ENCODE results near the gene LIME1.

The LIME1 gene, protein sequence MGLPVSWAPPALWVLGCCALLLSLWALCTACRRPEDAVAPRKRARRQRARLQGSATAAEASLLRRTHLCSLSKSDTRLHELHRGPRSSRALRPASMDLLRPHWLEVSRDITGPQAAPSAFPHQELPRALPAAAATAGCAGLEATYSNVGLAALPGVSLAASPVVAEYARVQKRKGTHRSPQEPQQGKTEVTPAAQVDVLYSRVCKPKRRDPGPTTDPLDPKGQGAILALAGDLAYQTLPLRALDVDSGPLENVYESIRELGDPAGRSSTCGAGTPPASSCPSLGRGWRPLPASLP
- total RNA-seq = 3.4 to 6.2 reads per million in 2 donors

DNA sequence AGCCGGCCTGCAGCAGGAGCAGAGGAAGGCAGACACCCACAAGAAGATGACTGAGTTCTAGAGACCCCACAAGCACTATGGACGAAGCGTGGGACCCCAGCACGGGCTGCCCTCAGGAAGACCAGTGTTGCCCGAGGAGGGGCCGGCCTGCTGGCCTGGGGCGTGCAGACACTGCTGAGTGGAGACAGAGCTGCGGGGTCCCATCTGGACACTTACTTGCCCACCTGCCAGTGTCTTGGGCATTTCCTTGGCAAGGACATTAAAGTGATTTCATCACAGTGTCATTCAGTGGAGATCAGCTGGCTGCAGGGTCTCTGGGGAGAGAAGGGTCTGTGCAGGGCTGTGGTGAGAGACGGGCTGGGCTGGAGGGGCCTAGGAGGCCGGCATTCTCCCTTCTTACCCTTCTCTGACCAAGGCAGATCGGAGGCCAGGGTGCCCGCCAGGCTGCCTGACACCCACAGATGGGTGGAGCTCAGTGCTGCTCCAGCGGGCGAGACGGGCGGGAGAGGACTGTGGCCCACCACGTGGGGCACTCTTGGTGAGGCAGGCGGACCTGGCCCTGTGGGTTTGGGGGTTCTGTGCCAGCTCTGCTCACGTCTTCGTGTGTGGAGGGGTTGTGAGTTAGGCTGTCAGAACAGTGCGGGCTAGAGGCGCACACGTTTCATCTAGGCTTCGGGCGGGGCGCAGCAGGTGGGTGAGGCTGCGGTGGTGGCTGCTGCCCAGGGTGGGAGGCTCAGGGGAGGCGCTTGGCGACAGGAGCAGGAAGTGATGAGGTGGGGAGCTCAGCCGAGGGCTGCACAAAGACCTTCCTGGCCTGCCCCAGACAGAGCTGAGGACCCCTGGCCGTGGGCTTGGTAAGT is at the start of gene LIME1:
TSS of gene LIME1 (plus strand) at position 806 of the 860 bp plus-strand sequence. CDS start 886 bp downstream, outside the sequence.
- DNase-seq = peak; percentile 69

DNA sequence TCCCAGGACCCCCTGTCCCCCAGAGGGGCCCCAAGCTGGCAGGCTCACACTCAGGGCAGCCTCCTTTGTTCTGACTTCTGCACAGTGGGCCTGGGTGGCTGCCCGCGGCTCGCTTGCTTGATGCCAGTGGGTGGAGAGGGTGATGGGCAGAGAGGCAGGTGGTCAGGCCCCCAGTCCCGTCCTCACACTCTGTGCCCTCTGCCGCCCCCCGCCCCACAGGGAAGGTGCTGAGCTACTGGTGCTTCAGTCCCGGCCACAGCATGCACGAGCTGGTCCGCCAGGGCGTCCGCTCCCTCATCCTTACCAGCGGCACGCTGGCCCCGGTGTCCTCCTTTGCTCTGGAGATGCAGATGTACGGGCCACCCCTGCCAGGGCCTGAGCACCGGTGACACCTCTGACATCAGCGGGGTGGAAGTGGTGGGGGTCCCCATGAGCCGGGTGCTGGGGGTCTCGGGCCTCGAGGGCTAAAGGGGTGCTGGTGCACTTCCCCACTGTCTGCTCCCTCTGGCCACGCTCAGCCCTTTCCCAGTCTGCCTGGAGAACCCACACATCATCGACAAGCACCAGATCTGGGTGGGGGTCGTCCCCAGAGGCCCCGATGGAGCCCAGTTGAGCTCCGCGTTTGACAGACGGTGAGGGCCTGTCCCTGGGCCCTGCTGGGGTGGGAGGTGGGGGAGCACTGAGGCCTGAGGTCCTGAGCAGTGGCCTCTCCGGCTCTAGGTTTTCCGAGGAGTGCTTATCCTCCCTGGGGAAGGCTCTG is 48.9 kb upstream of the LIME1 start:
- no peak for DNase-seq

DNA sequence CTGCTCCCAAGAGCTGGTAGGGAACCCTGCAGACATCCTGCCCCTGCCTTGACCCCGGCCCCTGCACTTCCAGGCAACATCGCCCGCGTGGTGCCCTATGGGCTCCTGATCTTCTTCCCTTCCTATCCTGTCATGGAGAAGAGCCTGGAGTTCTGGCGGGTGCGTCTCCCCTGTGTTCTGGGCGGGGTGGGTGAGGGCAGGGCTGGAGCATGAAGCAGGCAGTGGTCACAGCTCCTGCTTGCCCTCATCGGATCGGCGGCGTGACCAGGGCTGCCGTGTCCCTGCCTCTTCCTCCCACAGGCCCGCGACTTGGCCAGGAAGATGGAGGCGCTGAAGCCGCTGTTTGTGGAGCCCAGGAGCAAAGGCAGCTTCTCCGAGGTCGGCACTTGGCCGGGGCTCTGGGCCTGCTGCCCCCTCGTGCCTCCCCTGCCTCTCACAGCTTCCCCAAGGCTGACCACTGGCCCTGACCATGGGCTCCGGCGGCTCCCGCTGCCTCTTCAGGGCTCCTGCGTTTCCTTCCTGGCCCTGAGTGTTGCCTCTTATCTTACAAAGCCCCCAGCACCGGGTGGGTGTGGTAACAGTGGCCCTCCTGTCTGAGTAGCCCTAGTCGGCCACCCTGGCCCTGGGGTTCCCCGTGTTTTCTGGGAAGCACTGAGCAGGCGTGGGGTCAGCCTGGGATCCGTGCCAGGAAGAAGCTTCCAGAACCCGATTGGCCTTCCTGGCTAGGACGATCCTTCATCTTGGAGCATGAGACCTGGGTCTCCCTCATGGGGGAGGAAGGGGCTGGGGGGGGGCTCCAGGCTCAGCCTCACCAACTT is 48.0 kb upstream of the LIME1 start:
- no peak for DNase-seq

DNA sequence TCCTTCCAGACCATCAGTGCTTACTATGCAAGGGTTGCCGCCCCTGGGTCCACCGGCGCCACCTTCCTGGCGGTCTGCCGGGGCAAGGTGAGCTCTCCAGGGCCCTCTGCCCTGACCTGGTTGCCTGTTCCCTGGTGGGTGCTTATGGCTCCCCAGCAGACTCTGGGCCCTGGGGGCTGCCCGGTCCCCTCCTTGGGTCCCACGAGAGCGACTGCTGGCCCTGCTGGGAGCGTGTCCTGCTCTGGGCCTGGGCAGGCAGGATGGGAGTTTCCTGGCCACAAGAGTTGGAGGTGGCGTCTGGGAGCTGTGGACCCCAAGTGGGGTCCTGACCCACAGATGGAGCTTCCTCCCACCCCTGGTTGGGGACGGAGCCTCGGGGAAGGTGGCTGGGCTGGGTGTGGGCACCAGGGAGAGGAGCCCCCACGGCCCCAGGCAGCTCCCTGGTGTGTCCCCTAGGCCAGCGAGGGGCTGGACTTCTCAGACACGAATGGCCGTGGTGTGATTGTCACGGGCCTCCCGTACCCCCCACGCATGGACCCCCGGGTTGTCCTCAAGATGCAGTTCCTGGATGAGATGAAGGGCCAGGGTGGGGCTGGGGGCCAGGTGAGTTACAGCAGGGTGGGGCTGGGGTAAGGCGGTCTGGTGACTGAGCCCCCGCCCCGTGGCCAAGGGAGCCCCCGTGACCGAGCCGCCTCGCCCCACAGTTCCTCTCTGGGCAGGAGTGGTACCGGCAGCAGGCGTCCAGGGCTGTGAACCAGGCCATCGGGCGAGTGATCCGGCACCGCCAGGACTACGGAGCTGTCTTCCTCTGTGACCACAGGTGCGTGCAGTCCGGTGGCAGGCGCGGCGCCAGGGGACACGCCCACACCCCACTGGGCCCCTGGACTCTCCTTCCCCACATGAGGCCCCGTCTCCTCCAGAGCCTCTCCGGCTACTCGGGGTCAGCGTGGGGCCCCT is 47.1 kb upstream of the LIME1 start:
- DNase-seq = no peak

DNA sequence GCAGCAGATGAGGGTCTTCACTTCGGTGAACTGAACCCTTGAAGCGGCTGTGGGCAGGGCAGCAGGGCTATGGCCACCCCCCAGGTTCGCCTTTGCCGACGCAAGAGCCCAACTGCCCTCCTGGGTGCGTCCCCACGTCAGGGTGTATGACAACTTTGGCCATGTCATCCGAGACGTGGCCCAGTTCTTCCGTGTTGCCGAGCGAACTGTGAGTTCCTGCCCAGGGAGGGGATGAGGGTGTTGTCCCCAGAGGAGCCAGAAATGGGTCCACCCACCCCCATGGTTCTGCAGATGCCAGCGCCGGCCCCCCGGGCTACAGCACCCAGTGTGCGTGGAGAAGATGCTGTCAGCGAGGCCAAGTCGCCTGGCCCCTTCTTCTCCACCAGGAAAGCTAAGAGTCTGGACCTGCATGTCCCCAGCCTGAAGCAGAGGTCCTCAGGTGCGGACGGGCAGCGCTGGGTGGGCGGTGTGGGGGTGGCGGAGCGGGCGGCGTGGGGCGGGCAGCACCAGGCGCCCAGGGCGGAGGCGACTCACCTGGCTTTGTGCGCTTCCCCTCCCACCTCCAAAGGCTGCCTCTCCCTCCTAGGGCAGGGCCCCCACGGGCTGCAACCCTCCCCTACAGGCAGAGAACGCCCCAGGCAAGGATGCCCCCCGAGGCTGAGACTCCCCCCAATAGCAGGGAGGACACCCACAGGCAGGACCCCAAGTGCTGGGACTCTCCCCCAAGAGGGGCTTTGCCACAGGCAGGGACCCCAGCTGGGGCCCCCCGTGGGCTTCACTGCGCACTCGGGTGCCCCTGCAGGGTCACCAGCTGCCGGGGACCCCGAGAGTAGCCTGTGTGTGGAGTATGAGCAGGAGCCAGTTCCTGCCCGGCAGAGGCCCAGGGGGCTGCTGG is 46.2 kb upstream of the LIME1 start:
- DNase-seq = no peak

DNA sequence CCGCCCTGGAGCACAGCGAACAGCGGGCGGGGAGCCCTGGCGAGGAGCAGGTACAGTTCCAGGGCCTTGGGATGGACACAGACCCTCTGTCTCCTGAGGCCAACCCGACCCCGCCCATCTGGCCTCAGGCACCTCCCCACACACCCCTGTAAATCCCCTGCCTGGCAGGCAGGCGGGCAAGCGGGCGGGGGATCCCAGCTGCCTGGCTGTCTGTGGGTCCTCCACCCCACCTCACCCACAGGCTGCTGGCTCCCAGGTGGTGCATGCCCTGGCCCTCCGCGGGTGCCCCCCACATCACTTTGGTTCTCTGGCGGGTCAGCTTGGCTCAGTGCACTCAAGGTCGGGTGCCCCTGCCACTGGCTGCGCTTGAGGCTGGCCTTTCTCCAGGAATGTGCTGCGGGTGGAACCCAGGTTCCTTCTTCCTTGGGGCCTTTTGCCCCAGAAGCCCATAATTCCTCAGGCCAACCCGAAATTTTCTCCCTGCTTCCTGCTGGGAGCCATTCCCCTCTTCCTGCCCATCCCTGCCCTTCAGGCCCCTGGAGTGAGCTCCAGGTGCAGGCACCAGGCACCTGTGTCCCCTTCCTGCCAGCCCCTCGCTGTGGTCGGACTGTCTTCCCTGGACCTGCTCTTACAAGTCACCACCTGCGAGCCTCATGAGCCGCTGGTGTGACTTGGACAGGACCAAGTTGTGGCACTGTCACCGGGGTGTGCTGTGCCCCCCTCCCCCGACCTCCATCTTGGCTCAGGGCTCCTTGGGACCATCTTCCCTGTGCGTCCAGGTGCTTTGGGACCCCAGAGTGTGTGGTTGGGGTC is 45.4 kb upstream of the LIME1 start:
- DNase-seq = no peak

DNA sequence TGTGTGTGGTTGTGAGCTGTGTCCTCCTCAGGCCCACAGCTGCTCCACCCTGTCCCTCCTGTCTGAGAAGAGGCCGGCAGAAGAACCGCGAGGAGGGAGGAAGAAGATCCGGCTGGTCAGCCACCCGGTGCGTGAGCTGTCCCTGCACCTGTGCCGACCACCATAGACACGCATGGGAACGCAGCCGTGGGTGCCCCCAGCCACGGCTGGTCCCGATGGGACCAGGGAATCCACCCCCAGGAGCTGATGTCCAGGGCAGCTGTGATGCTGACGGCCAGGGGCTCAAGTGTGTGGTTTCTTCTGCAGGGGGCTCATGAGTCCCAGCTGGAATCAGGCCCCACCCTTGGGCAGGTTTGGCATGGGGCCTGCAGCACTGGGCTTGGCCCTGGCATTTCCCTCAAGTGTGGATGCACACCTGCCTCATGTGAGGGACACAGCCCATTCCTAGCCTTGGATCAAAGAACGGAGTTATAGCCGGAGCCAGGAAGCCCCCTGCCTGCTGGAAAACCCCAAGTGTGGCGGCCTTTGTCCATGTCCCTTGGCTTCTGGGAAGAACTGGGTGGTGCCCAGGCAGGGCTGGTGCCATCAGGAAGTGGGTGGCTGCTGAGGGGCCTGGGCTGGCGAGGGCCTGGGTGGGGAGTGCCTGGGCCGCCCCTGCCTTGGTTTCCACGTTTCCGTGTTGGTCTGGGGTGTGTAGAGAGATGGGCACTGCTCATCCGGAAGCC is 44.6 kb upstream of the LIME1 start:
- DNase-seq = no peak

DNA sequence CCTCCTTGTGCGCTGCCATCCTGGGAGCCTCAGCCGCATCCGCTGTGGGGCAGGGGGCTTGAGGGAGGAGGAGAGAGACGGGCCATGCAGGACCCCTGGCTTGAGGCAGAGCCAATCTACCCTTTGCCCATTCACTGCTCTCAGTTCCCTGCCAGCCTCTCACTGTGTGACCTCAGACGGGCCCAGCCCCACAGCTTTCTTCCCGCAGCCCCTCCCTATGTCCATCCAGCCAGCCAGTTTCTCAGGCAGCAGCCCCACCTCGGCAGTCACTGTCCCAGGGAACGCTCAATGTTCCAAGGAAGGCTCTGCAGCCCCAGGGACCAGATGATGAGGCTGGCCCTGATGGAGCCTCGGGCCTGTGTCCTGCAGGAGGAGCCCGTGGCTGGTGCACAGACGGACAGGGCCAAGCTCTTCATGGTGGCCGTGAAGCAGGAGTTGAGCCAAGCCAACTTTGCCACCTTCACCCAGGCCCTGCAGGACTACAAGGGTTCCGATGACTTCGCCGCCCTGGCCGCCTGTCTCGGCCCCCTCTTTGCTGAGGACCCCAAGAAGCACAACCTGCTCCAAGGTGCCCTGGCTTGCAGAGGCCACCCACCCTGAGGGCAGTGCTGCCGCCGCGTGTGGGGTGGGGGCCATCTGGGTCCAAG is 43.9 kb upstream of the LIME1 start:
- DNase-seq = no peak

DNA sequence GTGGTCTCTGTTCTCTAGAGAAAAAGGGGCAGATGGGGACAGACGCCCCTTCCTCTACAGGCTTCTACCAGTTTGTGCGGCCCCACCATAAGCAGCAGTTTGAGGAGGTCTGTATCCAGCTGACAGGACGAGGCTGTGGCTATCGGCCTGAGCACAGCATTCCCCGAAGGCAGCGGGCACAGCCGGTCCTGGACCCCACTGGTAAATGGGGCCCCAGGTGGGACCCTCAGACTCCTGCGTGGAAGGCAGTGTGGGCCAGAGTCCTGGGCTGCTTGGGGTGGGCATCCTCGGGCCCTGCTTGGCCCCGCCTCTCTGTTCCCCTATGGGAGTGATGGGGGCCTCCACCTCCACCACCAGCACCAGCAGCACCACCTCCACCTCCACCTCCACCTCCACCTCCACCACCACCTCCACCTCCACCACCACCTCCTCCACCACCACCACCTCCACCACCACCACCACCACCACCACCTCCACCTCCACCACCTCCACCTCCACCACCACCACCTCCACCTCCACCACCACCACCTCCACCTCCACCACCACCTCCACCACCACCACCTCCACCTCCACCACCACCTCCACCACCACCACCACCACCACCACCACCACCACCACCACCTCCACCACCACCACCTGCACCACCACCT is 43.3 kb upstream of the LIME1 start:
- DNase-seq = no peak

DNA sequence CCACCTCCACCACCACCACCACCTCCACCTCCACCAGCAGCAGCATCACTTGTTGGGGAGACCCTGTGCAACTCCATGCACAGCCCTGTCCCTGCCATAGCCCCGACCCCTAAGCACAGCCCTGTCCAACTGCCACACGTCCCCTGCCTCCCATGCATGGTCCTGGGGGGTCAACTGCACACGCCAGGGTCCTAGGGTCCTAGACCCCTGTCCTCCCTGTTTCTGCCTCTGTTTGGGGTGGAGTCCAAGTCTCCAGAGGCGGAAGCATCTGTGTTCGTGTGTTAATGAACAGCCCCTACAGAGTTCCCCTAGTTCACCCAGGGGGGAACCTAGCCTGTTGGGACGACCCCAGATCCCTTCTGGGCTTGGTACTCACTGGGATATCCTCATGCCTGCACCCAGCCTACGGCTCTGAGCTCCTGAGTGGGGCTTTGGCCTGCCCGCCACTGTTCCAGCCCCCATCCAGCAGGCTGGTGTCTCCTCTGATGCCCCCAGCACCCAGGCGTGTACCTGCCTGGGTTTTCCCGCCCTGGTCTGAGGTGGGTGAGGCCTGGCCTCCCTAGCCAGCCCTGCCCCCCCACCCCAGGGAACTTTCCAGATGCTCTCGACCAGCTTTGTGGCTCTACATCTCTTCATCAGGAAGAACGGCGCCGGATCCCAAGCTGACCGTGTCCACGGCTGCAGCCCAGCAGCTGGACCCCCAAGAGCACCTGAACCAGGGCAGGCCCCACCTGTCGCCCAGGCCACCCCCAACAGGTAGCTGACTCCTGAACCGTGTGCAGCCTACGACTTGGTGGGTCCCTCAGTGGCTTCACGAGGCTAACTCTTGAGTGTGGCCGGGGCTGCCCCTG is 42.5 kb upstream of the LIME1 start:
- DNase-seq = no peak

DNA sequence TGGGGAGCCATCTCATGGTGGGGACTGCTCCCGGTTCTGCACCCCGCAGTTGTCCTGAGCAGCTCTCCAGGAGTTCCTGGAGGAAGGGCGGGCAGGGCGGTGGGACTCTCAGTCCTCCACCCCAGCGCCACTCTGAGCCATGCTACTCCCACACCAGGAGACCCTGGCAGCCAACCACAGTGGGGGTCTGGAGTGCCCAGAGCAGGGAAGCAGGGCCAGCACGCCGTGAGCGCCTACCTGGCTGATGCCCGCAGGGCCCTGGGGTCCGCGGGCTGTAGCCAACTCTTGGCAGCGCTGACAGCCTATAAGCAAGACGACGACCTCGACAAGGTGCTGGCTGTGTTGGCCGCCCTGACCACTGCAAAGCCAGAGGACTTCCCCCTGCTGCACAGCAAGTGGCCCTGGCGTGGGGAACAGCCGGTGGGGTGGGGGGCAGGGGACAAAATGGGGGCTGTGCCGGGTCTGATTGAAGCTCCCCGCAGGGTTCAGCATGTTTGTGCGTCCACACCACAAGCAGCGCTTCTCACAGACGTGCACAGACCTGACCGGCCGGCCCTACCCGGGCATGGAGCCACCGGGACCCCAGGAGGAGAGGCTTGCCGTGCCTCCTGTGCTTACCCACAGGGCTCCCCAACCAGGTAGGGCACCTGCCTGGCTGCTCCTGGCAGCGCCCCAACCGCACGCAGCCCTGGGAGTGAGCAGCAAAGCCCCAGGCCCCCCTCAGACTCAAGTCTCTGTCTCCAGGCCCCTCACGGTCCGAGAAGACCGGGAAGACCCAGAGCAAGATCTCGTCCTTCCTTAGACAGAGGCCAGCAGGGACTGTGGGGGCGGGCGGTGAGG is 41.7 kb upstream of the LIME1 start:
- no peak for DNase-seq

DNA sequence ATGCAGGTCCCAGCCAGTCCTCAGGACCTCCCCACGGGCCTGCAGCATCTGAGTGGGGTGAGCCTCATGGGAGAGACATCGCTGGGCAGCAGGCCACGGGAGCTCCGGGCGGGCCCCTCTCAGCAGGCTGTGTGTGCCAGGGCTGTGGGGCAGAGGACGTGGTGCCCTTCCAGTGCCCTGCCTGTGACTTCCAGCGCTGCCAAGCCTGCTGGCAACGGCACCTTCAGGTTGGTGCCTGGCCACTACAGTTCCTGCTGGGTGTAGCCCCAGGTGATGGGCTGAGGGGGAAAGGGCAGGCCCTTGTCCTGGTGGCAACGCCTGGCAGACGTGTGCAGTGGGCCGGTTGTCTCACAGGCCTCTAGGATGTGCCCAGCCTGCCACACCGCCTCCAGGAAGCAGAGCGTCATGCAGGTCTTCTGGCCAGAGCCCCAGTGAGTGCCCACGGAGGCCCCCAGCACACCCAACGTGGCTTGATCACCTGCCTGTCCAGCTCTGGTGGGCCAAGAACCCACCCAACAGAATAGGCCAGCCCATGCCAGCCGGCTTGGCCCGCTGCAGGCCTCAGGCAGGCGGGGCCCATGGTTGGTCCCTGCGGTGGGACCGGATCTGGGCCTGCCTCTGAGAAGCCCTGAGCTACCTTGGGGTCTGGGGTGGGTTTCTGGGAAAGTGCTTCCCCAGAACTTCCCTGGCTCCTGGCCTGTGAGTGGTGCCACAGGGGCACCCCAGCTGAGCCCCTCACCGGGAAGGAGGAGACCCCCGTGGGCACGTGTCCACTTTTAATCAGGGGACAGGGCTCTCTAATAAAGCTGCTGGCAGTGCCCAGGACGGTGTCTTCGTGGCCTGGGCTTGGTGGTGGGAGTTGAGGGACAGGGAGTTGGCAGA is 40.8 kb upstream of the LIME1 start:
- no peak for DNase-seq

DNA sequence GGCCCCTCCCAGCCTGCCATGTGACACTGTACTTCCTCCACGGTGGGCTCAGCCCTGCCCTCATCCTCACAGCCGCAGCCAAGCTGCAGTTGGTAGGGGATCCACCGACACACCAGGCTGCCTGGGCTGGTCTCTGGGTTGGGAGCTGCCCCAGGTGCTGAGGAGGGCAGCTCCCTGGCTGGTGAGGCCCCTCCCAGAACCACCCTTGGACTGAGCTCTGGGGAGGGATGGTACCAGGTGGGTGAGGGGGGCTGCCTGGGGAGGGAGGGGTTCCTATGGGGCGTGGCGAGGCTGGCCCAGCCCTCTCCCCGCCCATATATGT is 40.2 kb upstream of the LIME1 start:
- DNase-seq = no peak

DNA sequence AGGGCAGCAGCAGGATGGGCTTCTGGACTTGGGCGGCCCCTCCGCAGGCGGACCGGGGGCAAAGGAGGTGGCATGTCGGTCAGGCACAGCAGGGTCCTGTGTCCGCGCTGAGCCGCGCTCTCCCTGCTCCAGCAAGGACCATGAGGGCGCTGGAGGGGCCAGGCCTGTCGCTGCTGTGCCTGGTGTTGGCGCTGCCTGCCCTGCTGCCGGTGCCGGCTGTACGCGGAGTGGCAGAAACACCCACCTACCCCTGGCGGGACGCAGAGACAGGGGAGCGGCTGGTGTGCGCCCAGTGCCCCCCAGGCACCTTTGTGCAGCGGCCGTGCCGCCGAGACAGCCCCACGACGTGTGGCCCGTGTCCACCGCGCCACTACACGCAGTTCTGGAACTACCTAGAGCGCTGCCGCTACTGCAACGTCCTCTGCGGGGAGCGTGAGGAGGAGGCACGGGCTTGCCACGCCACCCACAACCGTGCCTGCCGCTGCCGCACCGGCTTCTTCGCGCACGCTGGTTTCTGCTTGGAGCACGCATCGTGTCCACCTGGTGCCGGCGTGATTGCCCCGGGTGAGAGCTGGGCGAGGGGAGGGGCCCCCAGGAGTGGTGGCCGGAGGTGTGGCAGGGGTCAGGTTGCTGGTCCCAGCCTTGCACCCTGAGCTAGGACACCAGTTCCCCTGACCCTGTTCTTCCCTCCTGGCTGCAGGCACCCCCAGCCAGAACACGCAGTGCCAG is 39.7 kb upstream of the LIME1 start, which contains the start of gene TNFRSF6B:
TSS of gene TNFRSF6B (plus strand) at position 25 of the 729 bp plus-strand sequence. CDS start at position 141, 116 bp downstream.
- DNase-seq = no peak

Measured in T-helper 9 cell (primary cell).